RWPE2 (cell line): ENCODE results near the gene WFIKKN1.

Experiments
- ATAC-seq: fragments of 200-7000 bp; cut with Tn5 transposase; 3 replicates; pipeline ENCODE4 v1.9.1; 2021; ENCODE audit warnings: low read depth
- DNase-seq: peaks from one replicate; pipeline ENCODE4 v3.0.0-alpha.2; 2020; ENCODE audit warnings: low spot score
- H3K27ac ChIP-seq: fragments of 450-650 bp; 2 replicates; pipeline ENCODE4 v1.5.1; 2017; ENCODE audit warnings: mild to moderate bottlenecking; ENCODE audit not compliant: poor library complexity, severe bottlenecking
- H3K27me3 ChIP-seq: fragments of 250-450 bp; sonication (Bioruptor Pico); 2 replicates; pipeline ENCODE4 v1.5.1; 2021; ENCODE audit warnings: mild to moderate bottlenecking, moderate library complexity; ENCODE audit not compliant: insufficient read depth, poor library complexity, severe bottlenecking
- H3K36me3 ChIP-seq: fragments of 250-450 bp; sonication (Bioruptor Pico); 2 replicates; pipeline ENCODE4 v1.5.1; 2020; ENCODE audit warnings: low read depth, mild to moderate bottlenecking, moderate library complexity
- H3K4me1 ChIP-seq: fragments of 250-450 bp; sonication (Bioruptor Pico); 2 replicates; pipeline ENCODE4 v1.5.1; 2021; ENCODE audit warnings: mild to moderate bottlenecking, moderate library complexity; ENCODE audit not compliant: insufficient read depth, poor library complexity, severe bottlenecking
- H3K4me3 ChIP-seq: fragments of 250-450 bp; sonication (Bioruptor Pico); 2 replicates; pipeline ENCODE4 v1.5.1; 2021; ENCODE audit warnings: mild to moderate bottlenecking, moderate library complexity; ENCODE audit not compliant: severe bottlenecking
- H3K9me3 ChIP-seq: fragments of 250-450 bp; sonication (Bioruptor Pico); 2 replicates; pipeline ENCODE4 v1.5.1; 2021; ENCODE audit warnings: mild to moderate bottlenecking, moderate library complexity; ENCODE audit not compliant: severe bottlenecking
- CTCF ChIP-seq: fragments of 450-650 bp; IDR thresholded peaks from one replicate; pipeline ENCODE4 v1.5.1; 2017; ENCODE audit warnings: mild to moderate bottlenecking, moderate library complexity; ENCODE audit not compliant: poor library complexity, severe bottlenecking

WFIKKN1 gene

GRCh38 chr16:635573-636205, 4.9 kb downstream of the WFIKKN1 start:
- DNase-seq: no peak
- ATAC-seq: no peak; the same call in 2 of the 3 replicates
- peaks cover 4% of the 10 kb centered on the region for H3K4me1 ChIP-seq
- no peaks in the 10 kb centered on the region for H3K27me3 ChIP-seq
- H3K9me3 ChIP-seq: no peaks in the 10 kb centered on the region
- peak overlapping the region; percentile 82 for H3K4me3 ChIP-seq
- H3K36me3 ChIP-seq: no peaks in the 10 kb centered on the region
- TF ChIP-seq CTCF: no peak
- H3K27ac ChIP-seq: peak overlapping the region; percentile 44

GRCh38 chr16:636206-637080, 5.7 kb downstream of the WFIKKN1 start, which contains the start of gene METTL26:
Gene METTL26 (minus strand): TSS chr16:636305. CDS start chr16:636290, 15 bp downstream.
- H3K9me3 ChIP-seq: no peaks in the 10 kb centered on the region
- H3K4me1 ChIP-seq: no peaks in the 10 kb centered on the region
- peak within 1 kb of the TSS; percentile 44 for H3K27ac ChIP-seq
- no peaks in the 10 kb centered on the region for H3K27me3 ChIP-seq
- no peaks in the 10 kb centered on the region for H3K36me3 ChIP-seq
- TF ChIP-seq CTCF: peak; percentile 10
- H3K4me3 ChIP-seq: peak within 1 kb of the TSS; percentile 82
- peak; percentile 97 for DNase-seq
- ATAC-seq: peak; percentile 82

GRCh38 chr16:637081-638018, 6.6 kb downstream of the WFIKKN1 start:
- DNase-seq: no peak
- no peak for ATAC-seq
- Histone ChIP-seq H3K4me3 (peak overlapping the region; percentile 82), H3K36me3 (no peaks in the 10 kb centered on the region), H3K4me1 (no peaks in the 10 kb centered on the region), H3K9me3 (no peaks in the 10 kb centered on the region), H3K27ac (peak overlapping the region; percentile 44), H3K27me3 (no peaks in the 10 kb centered on the region)
- no peak for TF ChIP-seq CTCF

GRCh38 chr16:638034-638543, 7.3 kb downstream of the WFIKKN1 start:
- Histone ChIP-seq H3K36me3 (no peaks in the 10 kb centered on the region), H3K27ac (no peak overlapping the region), H3K4me1 (no peaks in the 10 kb centered on the region), H3K4me3 (no peak overlapping the region), H3K27me3 (no peaks in the 10 kb centered on the region), H3K9me3 (no peaks in the 10 kb centered on the region)
- no peak for DNase-seq
- no peak for ATAC-seq
- TF ChIP-seq CTCF: no peak
